Stimulated activated CD8-positive, alpha-beta memory T cell treated with anti-CD3 and anti-CD28 coated beads, Interleukin-15, amount 100 ng/mL, for 48 hours (primary cell): Measurements from ENCODE around the gene MEA1.
"Not testable (repeated sequence)": the region's sequence is repeated elsewhere in the genome, so short reads cannot be mapped to it uniquely, and the experiment has no call there.

Experiments
- DNase-seq, 2 donors: peaks; one replicate each; pipeline ENCODE4 v3.0.0-alpha.2; 2020; ENCODE audit warnings: low read depth in 2 of 2

The MEA1 gene

DNA sequence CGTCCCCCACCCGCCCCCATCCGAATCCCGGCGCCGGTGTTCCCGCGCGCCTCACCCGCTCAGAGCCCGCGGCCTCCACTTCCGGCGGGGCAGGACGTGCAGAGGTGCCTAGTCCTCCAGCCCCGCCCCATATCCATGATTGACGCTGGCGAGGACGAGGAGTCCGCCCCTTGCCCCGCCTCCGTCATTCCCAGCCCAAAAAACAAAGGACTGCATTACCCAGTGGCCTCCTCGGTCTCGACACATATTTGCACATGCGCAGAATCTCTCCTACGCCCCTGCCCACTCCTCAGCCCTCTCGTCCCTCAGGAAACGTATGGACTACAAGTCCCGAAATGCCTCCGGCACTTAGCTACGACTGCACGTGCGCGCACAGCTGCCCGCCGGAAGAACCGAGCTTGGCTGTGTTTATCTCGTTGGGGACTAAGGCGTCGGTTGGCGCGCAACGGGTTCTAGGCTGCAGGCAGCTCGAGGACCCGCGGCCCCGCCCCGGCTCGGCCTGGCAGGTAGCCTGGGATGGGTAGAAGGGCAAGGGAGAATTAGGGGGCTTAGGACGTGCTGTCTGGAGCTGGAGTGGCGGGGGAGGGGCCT is at the start of gene MEA1, which contains the start of gene KLHDC3:
Gene MEA1, minus strand, starts transcription at position 104 of the 591 bp plus-strand sequence. CDS start 133 bp downstream, outside the sequence.
Gene KLHDC3, plus strand, starts transcription at position 407 of the 591 bp plus-strand sequence. CDS start 2,944 bp downstream, outside the sequence.
- DNase-seq = peak; percentile 99

DNA sequence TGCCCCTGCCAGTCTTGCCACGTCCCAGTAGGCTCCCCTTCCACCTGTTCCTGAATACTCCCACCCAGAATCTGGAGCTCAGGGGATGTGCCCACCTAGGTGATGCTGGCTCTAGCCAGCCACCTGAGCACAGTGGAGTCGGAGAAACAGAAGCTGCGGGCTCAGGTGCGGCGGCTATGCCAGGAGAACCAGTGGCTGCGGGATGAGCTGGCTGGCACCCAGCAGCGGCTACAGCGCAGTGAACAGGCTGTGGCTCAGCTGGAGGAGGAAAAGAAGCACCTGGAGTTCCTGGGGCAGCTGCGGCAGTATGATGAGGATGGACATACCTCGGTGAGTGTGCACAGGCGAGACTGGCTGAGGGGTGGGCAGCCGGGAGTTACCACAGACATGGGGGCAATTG is 49.1 kb upstream of the MEA1 start:
- no peak for DNase-seq

GRCh38 chr6:43061861-43062260 is 48.1 kb upstream of the MEA1 start:
- DNase-seq = no peak

- no peak for DNase-seq
Observed at GRCh38 chr6:43060755-43061633, 47.2 kb upstream of the MEA1 start.

DNA sequence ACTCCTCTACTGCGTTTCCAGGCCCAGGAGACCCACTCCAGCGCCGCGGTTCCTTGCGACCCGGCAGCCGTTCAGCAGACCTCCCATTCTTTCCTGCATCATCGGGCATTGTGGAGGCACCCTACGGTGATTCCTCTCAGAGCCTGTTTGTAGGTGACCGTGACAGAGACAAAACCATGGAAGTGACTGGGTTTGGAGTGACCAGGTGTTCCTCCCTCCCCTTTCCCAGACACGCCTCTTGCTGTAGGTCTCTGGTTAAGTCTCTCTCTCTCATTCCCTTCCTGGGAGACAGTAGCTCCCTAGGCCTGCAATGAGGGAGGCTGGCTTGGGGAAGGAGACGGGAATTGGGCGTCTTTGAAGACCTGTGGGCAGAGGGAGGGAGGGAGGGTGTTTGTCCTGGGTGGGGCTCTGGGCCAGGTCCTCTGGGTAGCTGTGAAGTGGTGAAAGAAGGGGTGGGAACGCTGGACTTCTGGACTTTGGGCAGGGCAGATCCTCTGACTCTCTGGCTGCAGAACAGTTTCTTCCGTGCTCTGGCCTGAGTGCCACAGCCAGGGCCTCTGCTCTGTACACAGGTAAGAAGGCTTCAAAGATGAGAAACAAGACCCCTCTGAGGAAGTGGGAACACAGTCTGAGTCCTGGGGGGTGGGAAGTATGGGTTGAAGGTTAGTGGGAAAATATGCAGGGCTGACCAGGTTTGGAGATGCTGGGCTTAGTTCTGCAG is 46.4 kb upstream of the MEA1 start:
- no peak for DNase-seq

DNA sequence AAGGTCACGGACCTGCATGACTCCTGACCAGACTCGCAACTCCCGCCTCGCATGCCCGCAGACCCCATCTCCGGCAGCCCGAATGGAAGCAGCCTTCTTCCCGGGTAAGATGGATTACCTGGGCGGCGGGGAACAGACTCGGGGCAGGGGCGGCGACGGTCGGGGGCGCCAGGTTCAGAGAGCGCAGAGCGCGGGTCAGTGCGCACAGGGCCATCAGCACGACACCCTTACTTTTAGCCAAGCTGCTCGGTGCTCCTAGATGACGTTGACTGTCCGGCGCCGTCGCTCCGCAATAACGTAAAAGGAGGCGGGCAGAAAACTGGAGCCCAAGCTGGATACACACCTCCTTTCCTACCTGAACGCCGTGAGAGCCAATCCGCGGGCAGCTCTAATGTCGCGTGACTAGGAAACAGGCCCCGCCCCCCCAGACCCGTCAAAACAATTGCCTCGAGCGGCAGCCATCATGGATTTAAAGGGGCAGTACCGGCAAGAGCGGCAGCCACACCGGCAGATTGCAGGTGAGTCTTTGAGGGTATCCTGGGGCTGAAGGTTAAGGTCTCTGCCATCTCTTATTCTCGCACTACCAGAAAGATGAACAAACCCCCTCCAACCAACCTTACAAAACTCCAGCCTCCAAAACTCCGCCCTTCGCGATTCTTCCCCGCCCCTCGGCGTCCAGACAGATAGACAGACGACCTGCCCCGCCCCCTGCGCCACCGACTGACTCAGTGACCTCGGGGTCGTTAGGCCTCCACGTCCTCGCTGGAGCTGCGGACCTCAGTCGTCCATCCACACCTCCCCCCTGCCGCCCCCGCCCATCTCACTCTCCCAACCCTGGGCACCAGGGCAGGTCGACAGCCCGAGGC is 45.7 kb upstream of the MEA1 start, which contains the start of the genes KLC4 and MRPL2:
Gene KLC4, plus strand, starts transcription at position 464 of the 866 bp plus-strand sequence. CDS start 1,705 bp downstream, outside the sequence.
Gene MRPL2, minus strand, starts transcription at position 267 of the 866 bp plus-strand sequence. Its CDS starts 53 bp downstream, at position 214.
- peak; percentile 95 to 96 for DNase-seq

DNA sequence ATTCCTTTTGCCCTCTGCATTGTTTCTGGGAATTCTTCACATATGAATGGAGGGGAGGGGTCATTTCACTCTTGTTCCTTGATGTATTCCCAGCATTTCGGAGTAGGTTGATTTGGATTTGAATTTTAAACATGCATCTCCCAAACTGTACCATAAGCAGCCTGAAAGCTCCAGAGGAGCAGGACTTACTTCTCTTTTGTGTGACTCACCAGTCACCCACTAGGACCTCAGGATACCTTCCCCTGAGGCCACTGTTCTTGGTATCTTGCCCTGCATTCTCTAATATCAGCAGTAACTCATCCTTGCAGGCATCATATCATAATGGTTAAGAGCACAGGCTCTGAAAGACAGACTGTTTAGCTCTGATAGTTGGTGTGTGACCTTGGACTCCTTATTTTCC is 44.8 kb upstream of the MEA1 start:
- DNase-seq = no peak

DNA sequence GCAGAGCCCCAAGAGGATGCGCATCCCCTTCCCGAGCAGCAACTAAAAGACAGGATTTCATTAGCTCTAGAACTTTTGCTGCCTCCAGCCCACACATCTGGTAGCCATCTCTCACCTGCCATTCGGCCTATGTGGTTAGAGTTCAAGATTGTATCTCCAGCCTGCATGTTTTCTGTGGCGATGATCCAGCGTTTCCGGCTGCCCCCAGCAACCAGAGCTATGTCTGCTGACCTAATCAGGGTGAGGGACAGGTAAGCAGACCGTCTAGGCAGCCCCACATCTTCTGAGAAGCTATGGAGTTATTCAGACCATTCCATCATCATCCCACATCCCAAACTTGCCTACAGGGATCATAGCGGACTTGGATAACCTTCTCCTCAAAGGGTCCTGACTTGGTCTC is 42.2 kb upstream of the MEA1 start:
- no peak for DNase-seq

DNA sequence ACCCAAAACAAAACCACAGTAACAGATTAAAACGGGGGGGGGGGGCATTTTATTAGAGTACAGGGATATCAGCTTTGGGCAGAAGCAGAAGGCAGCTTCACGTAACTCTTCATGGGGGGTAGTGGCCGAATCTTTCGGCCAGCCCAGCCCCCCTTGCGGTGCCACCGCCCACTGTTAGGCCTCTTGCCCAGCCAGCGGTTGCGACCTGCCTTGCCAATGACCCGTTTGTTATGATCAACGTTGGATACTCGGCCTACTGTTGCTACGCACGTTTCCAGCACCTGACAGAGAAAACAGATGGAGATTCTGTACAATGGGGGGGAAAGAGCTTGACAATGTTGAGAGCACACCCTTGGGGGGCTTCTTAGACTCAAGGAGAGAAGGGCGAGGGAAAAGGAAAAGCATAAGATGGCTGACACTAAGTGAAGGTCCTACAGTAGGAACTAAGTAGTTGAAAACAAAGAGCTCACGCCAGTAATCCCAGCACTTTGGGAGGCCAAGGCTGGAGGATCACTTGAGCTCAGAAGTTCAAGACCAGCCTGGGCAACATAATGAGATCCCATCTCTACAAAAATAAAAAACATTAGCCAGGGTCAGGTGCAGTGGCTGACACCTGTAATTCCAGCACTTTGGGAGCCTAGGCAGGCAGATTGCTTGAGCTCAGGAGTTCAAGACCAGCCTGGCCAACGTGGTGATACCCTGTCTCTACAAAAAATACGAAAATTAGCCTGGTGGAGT is 40.6 kb upstream of the MEA1 start:
- DNase-seq = no peak

GRCh38 chr6:43053545-43054205 is 39.9 kb upstream of the MEA1 start, which contains the start of gene CUL7:
TSS of gene CUL7 (minus strand) at chr6:43053851. CDS start at chr6:43052788, 1,063 bp downstream.
- DNase-seq = peak; percentile 89 to 91

GRCh38 chr6:43052842-43053544 is 39.2 kb upstream of the MEA1 start:
- DNase-seq = no peak

DNA sequence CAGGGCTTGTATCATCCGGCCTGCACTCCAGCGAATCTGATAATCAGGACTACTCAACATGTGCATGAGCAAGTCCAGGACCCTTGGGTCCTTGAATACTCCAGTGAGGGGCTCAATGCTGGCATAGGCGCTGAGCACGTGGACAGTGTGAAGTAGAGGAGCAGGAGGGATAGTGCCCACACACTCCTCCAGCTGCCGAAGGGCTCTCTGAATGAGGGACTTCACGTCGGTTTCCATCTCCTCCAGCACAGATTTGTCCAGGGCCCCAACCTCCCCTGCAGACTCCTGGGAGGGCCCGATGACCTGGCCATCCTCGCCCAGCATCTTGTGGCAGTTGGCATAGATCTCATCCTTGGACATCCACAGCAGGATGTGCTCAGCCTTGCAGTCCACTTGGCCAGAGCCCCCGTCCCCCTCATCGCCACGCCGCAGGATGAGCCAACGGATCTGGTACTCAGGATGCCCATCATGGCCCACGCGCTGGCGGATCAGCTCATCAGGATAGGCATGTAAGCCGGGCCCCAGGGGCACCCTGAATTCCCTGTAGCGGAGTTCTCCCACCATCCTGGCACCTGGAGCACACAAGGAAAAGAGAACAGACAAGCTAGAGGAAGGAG is 38.6 kb upstream of the MEA1 start:
- DNase-seq = no peak

DNA sequence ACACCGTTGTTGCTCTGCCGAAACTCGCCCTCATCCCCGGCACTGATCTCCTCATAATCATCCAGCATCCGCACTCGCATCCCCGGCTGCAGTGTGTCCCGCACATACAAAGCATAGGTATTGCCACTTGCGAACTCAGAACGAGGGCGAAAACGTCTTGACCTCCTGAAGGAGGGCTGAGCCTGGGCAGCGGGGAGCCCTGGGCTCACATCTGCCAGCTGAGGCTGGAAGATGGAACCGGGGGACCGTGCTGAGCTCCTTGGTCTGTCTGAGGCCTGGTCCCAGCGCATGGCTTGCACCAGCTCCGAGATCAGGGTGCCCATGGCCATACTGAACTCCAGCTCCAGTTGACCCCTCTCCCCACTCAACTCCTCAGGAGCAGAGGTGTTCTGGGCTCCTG is 37.2 kb upstream of the MEA1 start:
- no peak for DNase-seq

DNA sequence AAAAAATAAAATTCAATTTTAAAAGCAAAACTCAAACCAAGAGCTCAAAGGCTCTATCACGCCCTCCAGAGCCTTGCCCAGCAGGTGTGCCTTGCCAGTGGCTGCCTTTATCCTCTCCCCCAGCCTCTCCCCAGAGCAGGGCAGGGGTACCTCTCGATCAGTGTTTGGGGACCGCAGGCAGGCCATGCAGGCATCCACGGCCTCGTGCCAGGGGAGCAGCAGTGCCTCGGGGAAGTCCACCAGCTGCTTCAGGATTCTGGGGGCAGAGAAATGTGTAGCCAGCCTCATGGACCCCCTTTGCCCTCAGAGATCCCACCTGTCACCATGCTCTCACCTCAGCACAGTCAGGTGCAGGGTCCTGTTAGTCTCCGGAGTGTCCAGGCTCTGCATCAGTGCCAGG is 34.3 kb upstream of the MEA1 start:
- DNase-seq = no peak

GRCh38 chr6:43045371-43045930 is 31.7 kb upstream of the MEA1 start:
- no peak for DNase-seq

GRCh38 chr6:43043310-43043709 is 29.6 kb upstream of the MEA1 start:
- DNase-seq = no peak

- not testable (repeated sequence) for DNase-seq
Observed at GRCh38 chr6:43041475-43041874, 27.7 kb upstream of the MEA1 start.

DNA sequence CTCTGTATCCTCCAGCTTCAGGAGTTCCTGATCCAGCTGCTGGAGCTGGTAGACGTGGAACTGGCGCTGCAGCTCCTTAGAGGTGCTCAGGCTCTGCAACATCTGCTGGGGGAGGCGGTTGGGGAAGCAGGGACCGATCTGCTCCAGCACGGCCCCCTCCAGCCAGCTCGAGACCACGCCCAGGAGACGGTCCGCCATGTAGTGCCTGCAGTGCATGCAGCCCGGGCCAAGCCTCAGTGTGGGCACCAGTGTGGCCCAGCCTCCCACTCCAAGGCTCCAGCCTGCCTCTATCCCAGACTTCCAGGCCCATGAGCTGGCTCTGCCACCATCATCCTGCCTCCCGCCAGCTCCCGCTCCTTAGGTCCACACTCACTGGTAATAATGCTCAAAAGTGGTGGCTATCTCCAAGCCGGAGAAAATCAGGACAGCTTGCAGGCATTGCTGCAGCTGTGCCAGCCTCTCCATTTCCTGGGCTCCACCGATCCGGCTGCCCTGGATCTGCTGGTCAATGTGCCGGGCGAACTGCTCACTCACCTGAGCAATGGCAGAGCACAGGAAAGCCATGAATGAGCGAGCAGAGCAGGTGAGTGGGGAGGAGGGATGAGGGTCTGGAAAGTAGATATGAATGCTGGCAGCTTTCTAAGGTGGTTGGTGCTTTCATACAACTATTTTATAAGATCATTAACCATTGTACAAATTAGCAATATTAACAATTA is 27.0 kb upstream of the MEA1 start:
- DNase-seq = no peak
